Urinary bladder (tissue), 4 donors: ENCODE results near the gene PPP1R12B. TPM values are rescaled to one million over a fixed set of nuclear protein-coding genes. Genes with fewer than 3 reads are reported as not detected.
"Not testable (repeated sequence)": the region's sequence is repeated elsewhere in the genome, so short reads cannot be mapped to it uniquely, and the experiment has no call there.

Experiments used
- DNase-seq: peaks from one replicate; pipeline ENCODE4 v3.0.0-alpha.2; 2015; ENCODE audit errors: extremely low spot score
- H3K27ac ChIP-seq: one replicate; pipeline ENCODE4 v1.5.1; 2013; ENCODE audit warnings: low read depth, mild to moderate bottlenecking, moderate library complexity
- H3K36me3 ChIP-seq: one replicate; pipeline ENCODE4 v1.6.1; 2013; ENCODE audit warnings: mild to moderate bottlenecking, moderate library complexity; ENCODE audit not compliant: insufficient read depth
- H3K4me1 ChIP-seq: one replicate; pipeline ENCODE4 v1.6.1; 2013; ENCODE audit warnings: mild to moderate bottlenecking, moderate library complexity; ENCODE audit not compliant: insufficient read depth
- H3K4me3 ChIP-seq: one replicate; pipeline ENCODE4 v1.5.1; 2013; ENCODE audit warnings: low read depth, low read length
- WGBS: extraction: QIAGEN DNeasy Blood & Tissue Kit; methylation state at CpG from one replicate; pipeline ENCODE4 v1.1.7; 2013; 5-methylcytosine and 5-hydroxymethylcytosine counted together
- polyA plus RNA-seq: library from polyadenylated mRNA; stranded (reverse); fragments of 200-250 nt; gene quantifications from one replicate; pipeline ENCODE4 v1.2.3, GENCODE V29; 2013
- total RNA-seq: library from RNA; depleted of rRNA; stranded (reverse); fragments of >200 nt; gene quantifications from one replicate; pipeline ENCODE4 v1.2.3, GENCODE V29; 2014
- donor health status: healthy with polysubstance abuse.
- donor health status: healthy.

PPP1R12B gene
- total and polyA plus RNA-seq, 2 donors: 293 to 352 TPM

GRCh38 chr1:202319381-202320080 lies 29.0 kb upstream of the PPP1R12B start:
- no peak for DNase-seq
- Histone ChIP-seq H3K4me1 (no peaks in the 10 kb centered on the region), H3K4me3 (no peak overlapping the region), H3K36me3 (no peaks in the 10 kb centered on the region), H3K27ac (no peak overlapping the region)
- 73% methylated on average over 4 of the region's 4 CpGs for WGBS

- Histone ChIP-seq H3K27ac (no peak overlapping the region), H3K4me3 (no peak overlapping the region), H3K4me1 (no peaks in the 10 kb centered on the region), H3K36me3 (no peaks in the 10 kb centered on the region)
- no peak for DNase-seq
Observed at GRCh38 chr1:202320081-202320405, 28.5 kb upstream of the PPP1R12B start.

- WGBS: 78% methylated on average over 4 of the region's 4 CpGs
Observed at GRCh38 chr1:202323731-202324130, 24.8 kb upstream of the PPP1R12B start.

GRCh38 chr1:202324646-202325045 lies 23.9 kb upstream of the PPP1R12B start:
- Histone ChIP-seq H3K36me3 (no peaks in the 10 kb centered on the region), H3K27ac (no peak overlapping the region), H3K4me3 (no peak overlapping the region), H3K4me1 (no peaks in the 10 kb centered on the region)
- 91% methylated on average over 2 of the region's 2 CpGs for WGBS
- DNase-seq: no peak

More at GRCh38 chr1:202323731-202324130, 24.8 kb upstream of the PPP1R12B start:
- no peaks in the 10 kb centered on the region for H3K36me3 ChIP-seq
- H3K4me3 ChIP-seq: no peak overlapping the region
- H3K27ac ChIP-seq: no peak overlapping the region
- DNase-seq: no peak
- no peaks in the 10 kb centered on the region for H3K4me1 ChIP-seq

GRCh38 chr1:202329891-202330290 lies 18.6 kb upstream of the PPP1R12B start:
- Histone ChIP-seq H3K27ac (no peak overlapping the region), H3K4me3 (no peak overlapping the region), H3K36me3 (peaks cover 2% of the 10 kb centered on the region), H3K4me1 (no peaks in the 10 kb centered on the region)
- no peak for DNase-seq

- Histone ChIP-seq H3K27ac (no peak overlapping the region), H3K4me3 (no peak overlapping the region), H3K4me1 (no peaks in the 10 kb centered on the region), H3K36me3 (peaks cover 2% of the 10 kb centered on the region)
- WGBS: 61% methylated on average over 4 of the region's 4 CpGs
- DNase-seq: no peak
Observed at GRCh38 chr1:202333861-202334260, 14.6 kb upstream of the PPP1R12B start.

GRCh38 chr1:202343652-202344349 lies 4.7 kb upstream of the PPP1R12B start:
- DNase-seq: no peak
- no peaks in the 10 kb centered on the region for H3K4me1 ChIP-seq
- H3K4me3 ChIP-seq: no peak overlapping the region
- H3K36me3 ChIP-seq: no peaks in the 10 kb centered on the region
- no peak overlapping the region for H3K27ac ChIP-seq
- WGBS: 66% methylated on average over 4 of the region's 4 CpGs

- Histone ChIP-seq H3K4me3 (no peak overlapping the region), H3K27ac (no peak overlapping the region), H3K36me3 (no peaks in the 10 kb centered on the region), H3K4me1 (peaks cover 1% of the 10 kb centered on the region)
- no peak for DNase-seq
- WGBS: 49% methylated on average over 6 of the region's 6 CpGs
Observed at GRCh38 chr1:202348005-202348508, 442 bp upstream of the PPP1R12B start.

- Histone ChIP-seq H3K27ac (peak overlapping the region; percentile 71), H3K4me1 (peaks cover 1% of the 10 kb centered on the region), H3K4me3 (peak overlapping the region; percentile 61), H3K36me3 (no peaks in the 10 kb centered on the region)
- 7% methylated on average over 12 of the region's 12 CpGs for WGBS
- no peak for DNase-seq
Observed at GRCh38 chr1:202349206-202349928, 868 bp downstream of the PPP1R12B start.

GRCh38 chr1:202351725-202352124 lies 3.2 kb downstream of the PPP1R12B start:
- Histone ChIP-seq H3K27ac (no peak overlapping the region), H3K4me1 (peaks cover 1% of the 10 kb centered on the region), H3K4me3 (no peak overlapping the region), H3K36me3 (no peaks in the 10 kb centered on the region)
- DNase-seq: no peak
- WGBS: 57% methylated on average over 2 of the region's 2 CpGs

- 92% methylated on average over 11 of the region's 11 CpGs for WGBS
- not testable (repeated sequence) for H3K4me1 ChIP-seq, DNase-seq, H3K36me3 ChIP-seq, H3K27ac ChIP-seq, H3K4me3 ChIP-seq
Observed at GRCh38 chr1:202352583-202353197, 4.2 kb downstream of the PPP1R12B start.

GRCh38 chr1:202355944-202356553 lies 7.5 kb downstream of the PPP1R12B start:
- Histone ChIP-seq H3K4me1 (peaks cover 1% of the 10 kb centered on the region), H3K36me3 (no peaks in the 10 kb centered on the region), H3K4me3 (no peak overlapping the region), H3K27ac (no peak overlapping the region)
- no peak for DNase-seq

GRCh38 chr1:202357506-202357905 lies 9.0 kb downstream of the PPP1R12B start:
- Histone ChIP-seq H3K4me1 (no peaks in the 10 kb centered on the region), H3K4me3 (no peak overlapping the region), H3K36me3 (no peaks in the 10 kb centered on the region), H3K27ac (no peak overlapping the region)
- DNase-seq: no peak
